ENCODE data around the gene CFAP20. TPM values are rescaled to one million over a fixed set of nuclear protein-coding genes. Genes with fewer than 3 reads are reported as not detected.

CFAP20 gene
- total RNA-seq, 2 experiments from 2014 or later: 40.7 to 46.7 TPM

Other genes starting within 250 kb of the CFAP20 start
- gene CNGB1, start 158.3 kb downstream of the CFAP20 start, total RNA-seq: not detected
- gene ZNF319, start 128.7 kb downstream of the CFAP20 start, total RNA-seq: 10 to 100 TPM; 19.8 to 20.8 TPM
- gene USB1, start 128.0 kb downstream of the CFAP20 start, total RNA-seq: 10 to 100 TPM; 52.0 to 58.0 TPM
- under 1 TPM; 0.20 to 0.27 TPM for gene MMP15, start 103.6 kb downstream of the CFAP20 start, total RNA-seq
- 10 to 100 TPM; 64.8 to 70.4 TPM for gene CSNK2A2, start 68.7 kb upstream of the CFAP20 start, total RNA-seq
- not detected for gene PRSS54, start 165.6 kb upstream of the CFAP20 start, total RNA-seq